HCT116 (cell line): ENCODE results near the gene MSRB3. TPM values are rescaled to one million over a fixed set of nuclear protein-coding genes. Genes with fewer than 3 reads are reported as not detected.
A peak's percentile ranks its signal among the peaks of the same experiment; 100 is the strongest.

Experiments used
- ATAC-seq: fragments of 200-7000 bp; cut with Tn5 transposase; 2 replicates; pipeline ENCODE4 v1.9.1; 2020; ENCODE audit warnings: mild to moderate bottlenecking, moderate library complexity
- BruUV-seq: library from RNA; stranded (reverse); fragments of 400-500 nt; replicated peaks from 2 replicates; lab custom pipeline; 2021; lab: Mats Ljungman, UMichigan
- CTCF ChIA-PET: fragments of 300-600 bp; sonication (Branson Sonifier 250); formaldehyde crosslinking; loops from one replicate; lab custom pipeline; 2021; ENCODE audit warnings: antibody characterized with exemption; lab: Charles Lee
- POLR2A ChIA-PET: fragments of 300-600, 350-600 bp; sonication (Branson Sonifier 250); formaldehyde crosslinking; loops from one replicate; lab custom pipeline; 2021; ENCODE audit warnings: antibody characterized with exemption; lab: Charles Lee
- RAD21 ChIA-PET, 2 experiments: fragments of 300-600 bp; sonication (Branson Sonifier 250); formaldehyde crosslinking; loops; one replicate each; lab custom pipeline; 2023; ENCODE audit warnings: low total read pairs in 2 of 2; ENCODE audit not compliant: uncharacterized antibody in 2 of 2, unreplicated experiment in 2 of 2, low non-redundant PET in 1 of 2; lab: Charles Lee
- DNase-seq: peaks from one replicate; pipeline ENCODE4 v3.0.0-alpha.2; 2010; ENCODE audit warnings: low read depth, low spot score
- H2AFZ ChIP-seq: fragments of 200-600 bp; shearing (Covaris generic), sonication (generic); 2 replicates; pipeline ENCODE4 v1.6.1; 2017; ENCODE audit warnings: low read depth, mixed run types, mixed read lengths, antibody characterized with exemption, low read length; ENCODE audit not compliant: poor library complexity, severe bottlenecking
- H3K27ac ChIP-seq: 2 replicates; pipeline ENCODE4 v1.5.1; 2012; ENCODE audit warnings: low read depth, low read length
- H3K27me3 ChIP-seq: fragments of 200-600 bp; sonication (generic); 2 replicates; pipeline ENCODE4 v1.6.1; 2016; ENCODE audit warnings: mixed run types, low read length, mixed read lengths; ENCODE audit not compliant: insufficient read depth
- H3K36me3 ChIP-seq, 2 experiments: fragments of 200-500 bp in 1 of 2; fragments of 200-600 bp in 1 of 2; sonication (Bioruptor generic) in 1 of 2; sonication (generic) in 1 of 2; 2 replicates each; pipeline versions ENCODE4 v1.5.1 to v1.6.1; 2014 to 2016; ENCODE audit warnings: low read length in 2 of 2, inconsistent platforms in 1 of 2, mixed read lengths in 1 of 2, mixed run types in 1 of 2; ENCODE audit not compliant: insufficient read depth in 2 of 2, control insufficient read depth in 1 of 2
- H3K4me1 ChIP-seq, 2 experiments: fragments of 200-600 bp in 1 of 2; sonication (generic) in 1 of 2; 2 replicates each; pipeline versions ENCODE4 v1.5.1 to v1.6.1; 2012 to 2017; ENCODE audit warnings: low read length in 2 of 2, inconsistent platforms in 1 of 2, mild to moderate bottlenecking in 1 of 2, mixed read lengths in 1 of 2, mixed run types in 1 of 2, moderate library complexity in 1 of 2; ENCODE audit not compliant: insufficient read depth in 2 of 2, control insufficient read depth in 1 of 2
- H3K4me2 ChIP-seq: fragments of 200-600 bp; sonication (generic); 2 replicates; pipeline ENCODE4 v1.6.1; 2017; ENCODE audit warnings: mixed run types, low read length, mixed read lengths
- H3K4me3 ChIP-seq, 2 experiments: fragments of 200-600 bp in 1 of 2; sonication (generic) in 1 of 2; replicated peaks in 1 of 2; 2 replicates each; pipeline ENCODE4 v1.5.1; 2011 to 2016; ENCODE audit warnings: low read length in 2 of 2, control low read depth in 1 of 2, low read depth in 1 of 2, mild to moderate bottlenecking in 1 of 2, mixed read lengths in 1 of 2, mixed run types in 1 of 2
- H3K79me2 ChIP-seq: fragments of 200-600 bp; sonication (generic); 2 replicates; pipeline ENCODE4 v1.6.1; 2017; ENCODE audit warnings: mild to moderate bottlenecking, mixed run types, low read length, moderate library complexity, mixed read lengths; ENCODE audit not compliant: insufficient read depth
- H3K9ac ChIP-seq: fragments of 200-600 bp; sonication (generic); 2 replicates; pipeline ENCODE4 v1.6.1; 2016; ENCODE audit warnings: low read length, mixed read lengths
- H3K9me2 ChIP-seq: fragments of 200-600 bp; sonication (generic), shearing (Covaris generic); 2 replicates; pipeline ENCODE4 v1.6.1; 2017; ENCODE audit warnings: mixed run types, mild to moderate bottlenecking, moderate library complexity; ENCODE audit not compliant: insufficient read depth
- H3K9me3 ChIP-seq, 2 experiments: fragments of 200-500 bp in 1 of 2; fragments of 200-600 bp in 1 of 2; sonication (Bioruptor generic) in 1 of 2; sonication (generic) in 1 of 2; 2 replicates each; pipeline ENCODE4 v1.6.1; 2014 to 2017; ENCODE audit warnings: low read length in 2 of 2, mixed read lengths in 2 of 2, inconsistent platforms in 1 of 2, low read depth in 1 of 2, mild to moderate bottlenecking in 1 of 2, mixed run types in 1 of 2, moderate library complexity in 1 of 2; ENCODE audit not compliant: control insufficient read depth in 1 of 2, insufficient read depth in 1 of 2
- H4K20me1 ChIP-seq: fragments of 200-600 bp; sonication (generic), shearing (Covaris generic); 2 replicates; pipeline ENCODE4 v1.6.1; 2017; ENCODE audit warnings: mixed run types, mild to moderate bottlenecking, moderate library complexity; ENCODE audit not compliant: insufficient read depth
- ATF3 ChIP-seq: IDR thresholded peaks from 2 replicates; pipeline ENCODE4 v1.6.1; 2012
- CBX3 ChIP-seq: IDR thresholded peaks from 2 replicates; pipeline ENCODE4 v1.6.1; 2012; ENCODE audit warnings: low read depth
- CEBPB ChIP-seq: IDR thresholded peaks from 2 replicates; pipeline ENCODE4 v1.6.1; 2012; ENCODE audit warnings: low read depth
- CTCF ChIP-seq, 3 experiments: fragments of 200-600 bp in 1 of 3; sonication (generic) in 1 of 3; IDR thresholded peaks in 2 of 3; conservative IDR thresholded peaks in 1 of 3; 2 replicates each; pipeline ENCODE4 v1.5.1; 2012 to 2017; ENCODE audit warnings: low read depth in 2 of 3, low read length in 2 of 3, antibody characterized with exemption in 1 of 3, borderline replicate concordance in 1 of 3, control low read depth in 1 of 3, mild to moderate bottlenecking in 1 of 3, mixed read lengths in 1 of 3, mixed run types in 1 of 3, moderate library complexity in 1 of 3; ENCODE audit not compliant: insufficient read depth in 1 of 3
- EGR1 ChIP-seq: IDR thresholded peaks from 2 replicates; pipeline ENCODE4 v1.6.1; 2012; ENCODE audit warnings: low read depth
- ELF1 ChIP-seq: IDR thresholded peaks from 2 replicates; pipeline ENCODE4 v1.6.1; 2012; ENCODE audit warnings: low read depth, borderline replicate concordance
- EZH2 ChIP-seq: fragments of 200-600 bp; sonication (generic); IDR thresholded peaks from 2 replicates; pipeline ENCODE4 v1.6.1; 2017; ENCODE audit warnings: antibody characterized with exemption, mixed run types
- EZH2phosphoT487 ChIP-seq: fragments of 200-600 bp; IDR thresholded peaks from 2 replicates; pipeline ENCODE4 v1.6.1; 2018; ENCODE audit warnings: antibody characterized with exemption, borderline replicate concordance
- FOSL1 ChIP-seq: IDR thresholded peaks from 2 replicates; pipeline ENCODE4 v1.6.1; 2012; ENCODE audit warnings: low read depth
- JUND ChIP-seq: IDR thresholded peaks from 2 replicates; pipeline ENCODE4 v1.6.1; 2012
- MAX ChIP-seq: IDR thresholded peaks from 2 replicates; pipeline ENCODE4 v1.6.1; 2012
- POLR2A ChIP-seq: IDR thresholded peaks from 2 replicates; pipeline ENCODE4 v1.7.0; 2011; ENCODE audit warnings: borderline replicate concordance; ENCODE audit not compliant: insufficient read depth, insufficient read length; ENCODE audit errors: extremely low read depth
- POLR2AphosphoS5 ChIP-seq: IDR thresholded peaks from 2 replicates; pipeline ENCODE4 v1.6.1; 2011; ENCODE audit warnings: mild to moderate bottlenecking, low read depth, low read length, moderate library complexity
- RAD21 ChIP-seq: IDR thresholded peaks from 2 replicates; pipeline ENCODE4 v1.6.1; 2012; ENCODE audit warnings: low read depth, mild to moderate bottlenecking
- REST ChIP-seq: IDR thresholded peaks from 2 replicates; pipeline ENCODE4 v1.6.1; 2012; ENCODE audit warnings: low read depth
- SIN3A ChIP-seq: IDR thresholded peaks from 2 replicates; pipeline ENCODE4 v1.6.1; 2012; ENCODE audit warnings: low read depth
- SP1 ChIP-seq: IDR thresholded peaks from 2 replicates; pipeline ENCODE4 v1.6.1; 2012; ENCODE audit warnings: low read depth
- SRF ChIP-seq: IDR thresholded peaks from 2 replicates; pipeline ENCODE4 v1.6.1; 2012; ENCODE audit warnings: low read depth
- TCF7L2 ChIP-seq: IDR thresholded peaks from 2 replicates; pipeline ENCODE4 v1.7.0; 2011; ENCODE audit warnings: borderline replicate concordance, inconsistent platforms; ENCODE audit not compliant: insufficient read depth, insufficient read length; ENCODE audit errors: extremely low read depth
- YY1 ChIP-seq: IDR thresholded peaks from 2 replicates; pipeline ENCODE4 v1.6.1; 2011; ENCODE audit warnings: low read length, low read depth, moderate library complexity, mild to moderate bottlenecking; ENCODE audit not compliant: insufficient replicate concordance; ENCODE audit errors: extremely low read depth
- ZFX ChIP-seq: fragments of 450-650 bp; IDR thresholded peaks from 2 replicates; pipeline ENCODE4 v1.6.1; 2017
- ZNF274 ChIP-seq: fragments of 200-500 bp; sonication (Bioruptor generic); IDR thresholded peaks from 2 replicates; pipeline ENCODE4 v1.6.1; 2014; ENCODE audit warnings: mild to moderate bottlenecking, low read depth, low read length, inconsistent platforms
- intact Hi-C: fragments of 100-400 bp; cut with micrococcal nuclease; formaldehyde crosslinking; loops from 2 replicates; pipeline ENCODE4 v1.10.0; 2022
- total RNA-seq: library from RNA; stranded (reverse); gene quantifications from one replicate; pipeline ENCODE4 v1.2.1, GENCODE V29; 2021; ENCODE audit not compliant: unreplicated experiment

The MSRB3 gene
- total RNA-seq, 1 experiment from 2014 or later, result 8.2 TPM

- H3K9ac ChIP-seq, result peak overlapping the region; percentile 21; the same call in 1 of the 2 replicates
- intact Hi-C loops, result no loop called here
- ChIA-PET RAD21 (interaction anchor here in 1 of 2 experiments (0.6 to 0.9 kb wide), 2 partner anchors 222 to 786 kb away, joined by 3 read pairs; no protein-coding TSS in a partner anchor), POLR2A (interaction anchor here (1.2 kb wide), 1 partner anchor 429 kb away, joined by 3 read pairs; no protein-coding TSS in a partner anchor), CTCF (interaction anchor here (0.7 to 2.8 kb wide), 8 partner anchors 11 to 820 kb away, joined by 3 to 7 read pairs (median 3); no protein-coding TSS in a partner anchor)
- H3K9me3 ChIP-seq, result no peaks in the 10 kb centered on the region
- H3K4me3 ChIP-seq, result no peak overlapping the region
- peaks cover 25 to 42% of the 10 kb centered on the region in 2 experiments for H3K4me1 ChIP-seq
- H3K79me2 ChIP-seq, result no peaks in the 10 kb centered on the region
- H3K36me3 ChIP-seq, result no peaks in the 10 kb centered on the region
- ATAC-seq (peak; percentile 94), DNase-seq (peak; percentile 54)
- no TSS peak for BruUV-seq
- H3K9me2 ChIP-seq, result no peaks in the 10 kb centered on the region; the same call in 1 of the 2 replicates
- H3K27me3 ChIP-seq, result no peaks in the 10 kb centered on the region
- peak overlapping the region; percentile 49; the same call in 1 of the 2 replicates for H3K27ac ChIP-seq
- peak overlapping the region; percentile 32 for H3K4me2 ChIP-seq
- peak overlapping the region; percentile 66 for H2AFZ ChIP-seq
- no peaks in the 10 kb centered on the region for H4K20me1 ChIP-seq
- no peak for TF ChIP-seq ZFX
- TF ChIP-seq ZNF274, result no peak
- no peak for TF ChIP-seq CEBPB
- no peak for TF ChIP-seq POLR2AphosphoS5
- peak; percentile 76; the same call in 1 of the 2 replicates for TF ChIP-seq CBX3
- TF ChIP-seq ATF3, result no peak
- TF ChIP-seq RAD21, result peak; percentile 33; the same call in 1 of the 2 replicates
- TF ChIP-seq EGR1, result no peak
- TF ChIP-seq EZH2phosphoT487, result no peak
- no peak for TF ChIP-seq SP1
- TF ChIP-seq MAX, result peak; percentile 95
- no peak for TF ChIP-seq EZH2
- TF ChIP-seq YY1, result peak; percentile 41
- no peak for TF ChIP-seq SIN3A
- no peak for TF ChIP-seq POLR2A
- no peak for TF ChIP-seq JUND
- no peak for TF ChIP-seq FOSL1
- TF ChIP-seq TCF7L2, result no peak
- no peak for TF ChIP-seq REST
- TF ChIP-seq SRF, result 0 out of 2 replicates have a peak, but pooled peaks have one; percentile 20
- 0 out of 2 replicates have a peak, but pooled peaks have one; percentile 11 for TF ChIP-seq ELF1
- TF ChIP-seq CTCF (IDR thresholded peaks at IDR 0.05 in 2 of 3, conservative IDR thresholded peaks at IDR 0.05 in 1 of 3; ENCODE audit: borderline replicate concordance in 1 of 3, insufficient read depth in 1 of 3, low read depth in 2 of 3, low read length in 2 of 3), result peak; percentile 28 to 74 (median 70); a peak in 5 of 6 replicates
Observed at GRCh38 chr12:65300679-65301349, 22.3 kb downstream of the MSRB3 start.
